CD4-positive, alpha-beta T cell treated with Interferon alpha-2 for 1 hour (primary cell): ENCODE results near the gene SEC16A.

Source experiments
- DNase-seq, 2 donors: peaks; one replicate each; pipeline ENCODE4 v3.0.0-alpha.2; 2020 to 2022

SEC16A gene

GRCh38 chr9:136482793-136483588 lies at the start of gene SEC16A:
SEC16A (minus strand) TSS chr9:136483040; CDS start chr9:136477615, 5,425 bp downstream.
- peak; percentile 99 for DNase-seq

- no peak for DNase-seq
Measured at GRCh38 chr9:136531904-136532798, 49.3 kb upstream of the SEC16A start.

- no peak for DNase-seq
Measured at GRCh38 chr9:136531186-136531903, 48.5 kb upstream of the SEC16A start.

GRCh38 chr9:136530461-136531089 lies 47.7 kb upstream of the SEC16A start:
- no peak for DNase-seq

- DNase-seq, result no peak
Measured at GRCh38 chr9:136529516-136530460, 46.9 kb upstream of the SEC16A start.

- no peak for DNase-seq
Measured at GRCh38 chr9:136528716-136529341, 46.0 kb upstream of the SEC16A start.

GRCh38 chr9:136527721-136528710 lies 45.2 kb upstream of the SEC16A start:
- no peak for DNase-seq

GRCh38 chr9:136527131-136527530 lies 44.3 kb upstream of the SEC16A start:
- no peak for DNase-seq

GRCh38 chr9:136526625-136527066 lies 43.8 kb upstream of the SEC16A start:
- no peak for DNase-seq

- no peak for DNase-seq
Measured at GRCh38 chr9:136525841-136526499, 43.1 kb upstream of the SEC16A start.

- DNase-seq, result no peak
Measured at GRCh38 chr9:136525207-136525606, 42.4 kb upstream of the SEC16A start.

- peak in 1 of 2 donors; percentile 47 for DNase-seq
Measured at GRCh38 chr9:136522314-136523237, 39.7 kb upstream of the SEC16A start.

- DNase-seq, result peak in 1 of 2 donors; percentile 68
Measured at GRCh38 chr9:136521537-136521936, 38.7 kb upstream of the SEC16A start.

GRCh38 chr9:136520053-136520540 lies 37.3 kb upstream of the SEC16A start:
- no peak for DNase-seq

- DNase-seq, result no peak
Measured at GRCh38 chr9:136519263-136520052, 36.6 kb upstream of the SEC16A start.

GRCh38 chr9:136518623-136519022 lies 35.8 kb upstream of the SEC16A start:
- no peak for DNase-seq

GRCh38 chr9:136517950-136518349 lies 35.1 kb upstream of the SEC16A start:
- no peak for DNase-seq
